ENCODE measurements around the gene RGS14.

DNA sequence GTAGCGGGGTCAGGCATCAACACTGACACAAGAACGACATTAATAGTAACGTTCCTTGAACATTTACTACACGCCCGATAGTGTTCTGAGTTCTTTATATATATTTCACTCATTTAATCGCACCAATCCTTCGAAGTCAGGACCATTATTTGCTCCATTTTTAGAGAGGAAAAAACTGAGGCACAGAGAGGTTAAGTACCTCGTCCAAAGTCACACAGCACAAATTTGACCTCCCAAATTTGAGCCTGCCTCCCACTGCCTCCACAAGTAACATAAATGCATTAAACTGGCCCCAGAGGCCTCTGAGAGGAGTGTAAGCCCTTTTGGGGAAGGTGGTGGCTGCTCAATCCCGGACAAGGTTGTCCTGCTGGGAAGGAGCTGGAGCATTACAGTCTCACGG lies 5.8 kb downstream of the RGS14 start:
- no peak for TF ChIP-seq EZH2 (IDR thresholded peaks at IDR 0.05)
- no peak for TF ChIP-seq POLR2AphosphoS5 (IDR thresholded peaks at IDR 0.05; ENCODE audit: borderline replicate concordance, low read depth, low read length)
- no peak for TF ChIP-seq FOXP2 (optimal IDR thresholded peaks at IDR 0.05; ENCODE audit: control extremely low read depth, extremely low read length, insufficient read depth)
